Measurements from ENCODE around the gene COL21A1.
A peak's percentile ranks its signal among the peaks of the same experiment; 100 is the strongest.

COL21A1 gene

GRCh38 chr6:56244528-56245253 is 2.7 kb downstream of the COL21A1 start:
- no peak for DNase-seq

GRCh38 chr6:56244089-56244488 is 3.3 kb downstream of the COL21A1 start:
- DNase-seq = no peak

GRCh38 chr6:56243518-56244070 is 3.8 kb downstream of the COL21A1 start:
- no peak for DNase-seq

- DNase-seq = no peak
Measured at GRCh38 chr6:56242346-56242745, 5.0 kb downstream of the COL21A1 start.

GRCh38 chr6:56241124-56241802 is 6.1 kb downstream of the COL21A1 start:
- no peak for DNase-seq

GRCh38 chr6:56238352-56238751 is 9.0 kb downstream of the COL21A1 start:
- DNase-seq = peak in 1 of 5 experiments; percentile 15

- DNase-seq = no peak
Measured at GRCh38 chr6:56235245-56235644, 12.1 kb downstream of the COL21A1 start.

GRCh38 chr6:56232436-56232835 is 14.9 kb downstream of the COL21A1 start:
- DNase-seq = no peak

GRCh38 chr6:56231827-56232226 is 15.6 kb downstream of the COL21A1 start:
- no peak for DNase-seq

GRCh38 chr6:56230976-56231566 is 16.3 kb downstream of the COL21A1 start:
- no peak for DNase-seq

GRCh38 chr6:56227071-56227879 is 20.1 kb downstream of the COL21A1 start:
- no peak for DNase-seq

GRCh38 chr6:56223995-56224394 is 23.4 kb downstream of the COL21A1 start:
- no peak for DNase-seq

GRCh38 chr6:56222499-56222898 is 24.9 kb downstream of the COL21A1 start:
- no peak for DNase-seq

- DNase-seq = no peak
Measured at GRCh38 chr6:56220078-56220477, 27.3 kb downstream of the COL21A1 start.

GRCh38 chr6:56214703-56215101 is 32.7 kb downstream of the COL21A1 start:
- no peak for DNase-seq

GRCh38 chr6:56214041-56214702 is 33.2 kb downstream of the COL21A1 start:
- no peak for DNase-seq

- no peak for DNase-seq
Measured at GRCh38 chr6:56211724-56212123, 35.7 kb downstream of the COL21A1 start.

- DNase-seq = no peak
Measured at GRCh38 chr6:56204134-56204533, 43.2 kb downstream of the COL21A1 start.

GRCh38 chr6:56199956-56200355 is 47.4 kb downstream of the COL21A1 start:
- no peak for DNase-seq

GRCh38 chr6:56193846-56194245 is 53.5 kb downstream of the COL21A1 start:
- no peak for DNase-seq

GRCh38 chr6:56188429-56188828 is 59.0 kb downstream of the COL21A1 start:
- DNase-seq = no peak

GRCh38 chr6:56187686-56188085 is 59.7 kb downstream of the COL21A1 start:
- no peak for DNase-seq

All from T-helper 2 cell (primary cell).